ENCODE measurements around the gene KCNG1.
"Not testable (repeated sequence)": the region's sequence is repeated elsewhere in the genome, so short reads cannot be mapped to it uniquely, and the experiment has no call there.

The KCNG1 gene

GRCh38 chr20:50987493-50988210 is 35.3 kb downstream of the KCNG1 start:
- DNase-seq, result peak in 50 of 58 donors; percentile 7 to 83 (median 44)

- DNase-seq, result no peak
Observed at GRCh38 chr20:50983321-50983720, 39.6 kb downstream of the KCNG1 start.

DNA sequence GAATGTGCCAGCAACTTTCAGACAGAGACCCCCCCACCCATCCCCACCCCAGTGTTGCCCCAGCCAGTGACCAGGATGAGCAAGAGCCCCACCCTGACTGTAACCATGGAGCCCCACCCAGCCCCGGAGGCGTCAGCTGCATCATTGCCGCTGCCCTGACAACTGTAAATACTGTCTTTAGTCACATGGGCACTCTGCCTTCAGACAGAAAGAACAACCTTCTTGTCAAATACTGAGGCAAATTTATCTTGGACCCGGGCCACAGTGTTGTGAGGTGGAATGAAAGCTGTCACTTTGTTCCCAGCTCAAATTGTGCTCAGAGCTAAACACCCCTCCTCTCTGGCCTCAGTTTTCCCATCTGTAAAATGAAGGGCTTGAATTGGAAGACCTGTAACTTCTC is 40.5 kb downstream of the KCNG1 start:
- DNase-seq, result no peak

- no peak for DNase-seq
Observed at GRCh38 chr20:50981714-50982048, 41.2 kb downstream of the KCNG1 start.

DNA sequence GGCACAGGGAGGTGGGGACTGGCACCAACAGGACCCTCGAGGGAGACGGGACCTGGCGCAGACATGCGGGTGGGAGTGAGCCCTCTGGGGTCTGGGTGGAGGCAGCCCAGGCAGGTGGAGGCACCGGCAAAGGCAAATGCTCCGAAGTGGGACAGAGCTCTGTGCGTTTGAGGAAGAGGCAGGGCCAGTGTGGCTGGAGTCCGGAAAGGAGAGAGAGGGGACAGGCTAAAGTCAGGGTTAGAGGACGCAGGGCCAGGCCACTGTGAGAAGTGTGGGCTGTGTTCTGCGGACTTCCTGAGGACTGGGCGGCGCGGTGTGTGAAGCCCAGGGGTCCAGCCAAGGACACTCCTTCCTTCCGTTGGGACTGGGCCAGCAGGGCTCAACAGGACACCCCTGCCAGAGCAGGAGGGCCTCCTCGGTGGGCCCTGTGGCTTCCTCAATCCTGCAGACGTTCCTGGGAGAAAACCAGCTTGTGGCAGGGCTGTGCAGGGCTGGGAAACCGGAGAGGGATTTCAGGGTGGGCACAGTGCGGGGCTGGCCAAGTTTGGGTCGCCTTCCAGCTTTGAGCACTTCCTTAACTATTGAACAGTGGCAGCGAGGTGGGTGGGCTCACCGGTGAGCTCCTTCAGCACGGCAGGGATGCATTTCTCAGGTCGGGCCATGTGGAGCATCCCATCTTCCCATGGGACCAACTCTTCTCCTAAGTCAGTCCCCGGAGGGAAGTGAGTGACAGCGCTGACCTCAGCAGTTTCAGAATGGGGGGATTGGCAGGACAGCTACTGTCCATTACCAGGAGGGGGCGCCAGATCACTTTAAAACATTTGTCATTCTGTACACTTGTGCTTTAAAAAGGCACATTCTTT is 41.8 kb downstream of the KCNG1 start:
- DNase-seq, result peak in 31 of 58 donors; percentile 4 to 61 (median 17)

DNA sequence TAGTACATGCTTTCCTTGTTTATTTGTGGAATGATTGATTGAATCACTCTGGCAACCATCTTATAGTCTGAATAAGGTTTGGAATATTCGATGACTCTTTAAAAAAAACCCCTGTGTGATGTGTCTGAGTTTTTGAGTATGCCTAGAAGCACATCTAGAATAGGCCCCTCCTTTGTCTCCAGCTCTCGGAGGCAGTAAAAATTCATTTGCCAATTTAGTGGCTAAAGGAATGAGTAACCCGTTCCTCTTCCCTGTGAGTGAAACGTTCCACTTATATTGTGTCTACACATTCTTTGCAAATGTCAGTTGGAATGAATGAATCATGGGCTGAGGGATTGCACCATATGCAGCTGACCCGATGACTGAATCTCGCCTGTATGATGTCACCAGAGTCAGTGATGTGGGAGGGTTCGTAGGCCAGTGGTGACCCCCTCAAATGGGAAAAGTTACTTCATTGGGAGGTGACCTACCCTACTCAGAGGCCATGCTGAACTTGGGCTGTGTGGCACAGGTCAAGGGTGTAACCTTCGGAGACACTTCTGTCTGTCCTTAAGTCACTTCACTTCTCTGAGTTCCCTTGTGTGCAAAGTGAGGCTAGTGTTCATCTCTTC is 42.7 kb downstream of the KCNG1 start:
- DNase-seq, result no peak

DNA sequence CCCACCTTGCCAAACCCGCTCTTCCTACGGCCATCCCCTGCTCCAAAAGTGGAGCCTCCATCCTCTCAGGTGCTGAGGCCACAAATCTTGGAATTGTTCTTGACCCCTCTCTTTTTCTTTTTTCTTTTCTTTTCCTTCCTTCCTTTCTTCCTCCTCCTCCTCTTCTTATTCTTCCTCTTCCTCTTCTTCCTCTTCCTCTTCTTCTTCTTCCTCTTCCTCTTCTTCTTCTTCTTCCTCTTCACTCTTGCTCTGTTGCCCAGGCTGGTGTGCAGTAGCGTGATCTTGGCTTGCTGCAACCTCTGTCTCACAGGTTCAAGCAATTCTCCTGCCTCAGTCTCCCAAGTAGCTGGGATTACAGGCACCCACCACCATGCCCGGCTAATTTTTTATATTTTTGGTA is 44.4 kb downstream of the KCNG1 start:
- DNase-seq, result not testable (repeated sequence)

DNA sequence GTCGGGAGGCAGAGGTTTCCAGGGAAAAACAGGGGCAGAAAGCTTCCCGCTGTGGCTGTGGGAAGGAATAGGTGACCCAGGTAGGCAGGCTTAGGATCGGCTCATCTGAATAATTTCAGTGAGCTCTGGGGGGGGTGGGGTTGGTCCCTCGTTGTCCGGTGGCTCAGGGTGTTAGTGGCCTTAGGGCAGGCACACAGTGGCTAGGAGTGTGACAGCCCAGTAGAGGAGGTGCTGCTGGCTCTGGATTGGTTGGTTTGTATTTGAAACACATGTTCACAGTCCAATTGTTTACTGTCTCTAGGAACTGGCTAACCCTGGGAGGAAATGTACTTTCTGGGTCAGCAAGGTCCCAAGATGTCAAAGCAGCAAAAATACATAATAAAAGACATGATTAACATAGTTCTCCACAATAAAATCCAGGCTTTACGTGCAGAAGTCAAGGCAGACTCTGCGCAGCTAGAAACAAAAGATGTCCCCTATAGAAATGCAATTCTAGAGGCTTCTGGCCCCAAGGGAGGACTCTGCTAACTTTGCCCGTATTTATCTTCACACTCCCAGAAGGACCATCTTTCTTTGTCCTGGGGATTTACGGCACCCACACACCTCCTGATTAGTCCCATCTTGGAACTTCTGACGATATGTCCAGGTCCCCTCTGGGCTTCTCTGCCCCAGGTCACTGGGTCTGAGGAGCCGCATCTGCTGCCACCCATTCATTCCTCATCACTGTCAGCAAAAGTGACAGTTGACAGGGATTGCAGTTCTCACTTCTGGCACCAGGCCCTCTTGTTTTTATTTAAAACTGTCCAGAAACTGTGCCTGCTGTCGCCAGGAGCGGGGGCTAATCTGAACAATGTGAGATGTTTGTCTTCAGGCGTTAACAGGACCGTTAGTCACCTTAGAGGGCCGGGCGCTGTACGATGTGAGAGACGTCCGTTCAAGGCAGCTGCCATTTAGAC is 45.6 kb downstream of the KCNG1 start:
- no peak for DNase-seq

DNA sequence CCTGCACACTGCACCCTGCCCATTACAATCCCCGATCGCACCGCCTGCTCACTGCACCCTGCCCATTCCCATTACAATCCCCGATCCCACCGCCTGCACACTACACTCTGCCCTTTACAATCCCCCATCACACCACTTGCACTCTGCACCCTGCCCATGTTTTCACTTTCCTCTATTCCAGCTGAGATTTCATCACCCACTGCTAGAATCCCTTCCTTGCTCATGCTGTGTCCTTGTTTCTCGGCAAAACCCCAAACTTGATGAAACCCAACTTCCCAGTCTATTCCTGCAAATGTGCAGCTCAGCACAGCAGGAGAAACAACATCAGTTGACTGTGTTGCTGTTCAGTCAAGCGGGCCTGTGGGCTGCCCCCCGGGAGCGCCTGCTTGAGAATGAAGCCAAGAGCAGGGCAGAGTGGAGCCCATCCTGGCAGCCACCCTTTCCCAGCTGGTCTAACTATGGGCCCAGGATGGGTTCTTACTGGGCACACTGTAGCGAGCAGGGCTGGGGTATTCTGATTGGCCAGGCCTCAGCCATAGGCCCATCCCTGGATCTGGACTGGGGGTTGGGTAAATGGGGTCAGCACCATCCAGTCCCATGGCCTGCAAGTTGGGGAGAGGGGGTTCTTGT is 47.1 kb downstream of the KCNG1 start:
- no peak for DNase-seq

DNA sequence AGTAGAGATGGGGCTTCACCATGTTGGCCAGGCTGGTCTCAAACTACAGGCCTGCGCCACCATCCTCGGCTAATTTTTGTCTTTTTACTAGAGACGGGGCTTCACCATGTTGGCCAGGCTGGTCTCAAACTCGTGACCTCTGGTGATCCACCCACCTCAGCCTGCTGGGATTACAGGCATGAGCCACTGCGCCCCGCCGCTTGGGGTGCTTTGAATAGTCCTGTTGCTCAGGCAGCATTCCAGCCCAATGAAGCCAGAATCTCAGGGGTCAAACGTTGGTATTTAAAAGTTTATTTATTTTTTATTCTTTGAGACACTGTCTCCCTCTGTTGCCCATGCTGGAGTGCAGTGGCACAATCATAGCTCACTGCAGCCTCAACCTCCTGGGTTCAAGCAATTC is 53.0 kb downstream of the KCNG1 start:
- DNase-seq, result no peak

DNA sequence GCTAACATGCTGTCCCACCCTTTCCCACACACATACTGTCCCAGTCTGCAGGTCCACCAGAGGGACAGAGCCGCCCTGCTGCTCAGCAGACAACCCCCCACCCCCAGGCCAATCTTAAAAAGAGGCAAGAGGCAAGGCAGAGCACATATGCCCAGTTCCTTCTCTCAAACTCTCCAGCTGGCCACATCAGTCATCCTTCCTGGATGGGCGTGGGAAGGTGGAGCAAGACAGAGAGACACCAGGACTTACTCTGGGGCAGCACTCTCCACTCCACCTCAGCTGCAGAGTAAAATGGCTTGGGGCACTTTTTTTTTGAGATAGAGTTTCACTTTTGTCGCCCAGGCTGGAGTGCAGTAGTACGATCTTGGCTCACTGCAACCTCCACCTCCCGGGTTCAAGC is 53.5 kb downstream of the KCNG1 start:
- no peak for DNase-seq

GRCh38 chr20:50968289-50968688 is 54.6 kb downstream of the KCNG1 start:
- no peak for DNase-seq

GRCh38 chr20:50967586-50967985 is 55.3 kb downstream of the KCNG1 start:
- no peak for DNase-seq

- DNase-seq, result no peak
Observed at GRCh38 chr20:50959543-50960126, 63.3 kb downstream of the KCNG1 start.

- DNase-seq, result peak in 56 of 58 donors; percentile 53 to 95 (median 83)
Observed at GRCh38 chr20:50958615-50959542, 64.0 kb downstream of the KCNG1 start, which contains the start of gene MOCS3. Gene MOCS3 (plus strand): TSS chr20:50958818. CDS start chr20:50958843, 25 bp downstream.

DNA sequence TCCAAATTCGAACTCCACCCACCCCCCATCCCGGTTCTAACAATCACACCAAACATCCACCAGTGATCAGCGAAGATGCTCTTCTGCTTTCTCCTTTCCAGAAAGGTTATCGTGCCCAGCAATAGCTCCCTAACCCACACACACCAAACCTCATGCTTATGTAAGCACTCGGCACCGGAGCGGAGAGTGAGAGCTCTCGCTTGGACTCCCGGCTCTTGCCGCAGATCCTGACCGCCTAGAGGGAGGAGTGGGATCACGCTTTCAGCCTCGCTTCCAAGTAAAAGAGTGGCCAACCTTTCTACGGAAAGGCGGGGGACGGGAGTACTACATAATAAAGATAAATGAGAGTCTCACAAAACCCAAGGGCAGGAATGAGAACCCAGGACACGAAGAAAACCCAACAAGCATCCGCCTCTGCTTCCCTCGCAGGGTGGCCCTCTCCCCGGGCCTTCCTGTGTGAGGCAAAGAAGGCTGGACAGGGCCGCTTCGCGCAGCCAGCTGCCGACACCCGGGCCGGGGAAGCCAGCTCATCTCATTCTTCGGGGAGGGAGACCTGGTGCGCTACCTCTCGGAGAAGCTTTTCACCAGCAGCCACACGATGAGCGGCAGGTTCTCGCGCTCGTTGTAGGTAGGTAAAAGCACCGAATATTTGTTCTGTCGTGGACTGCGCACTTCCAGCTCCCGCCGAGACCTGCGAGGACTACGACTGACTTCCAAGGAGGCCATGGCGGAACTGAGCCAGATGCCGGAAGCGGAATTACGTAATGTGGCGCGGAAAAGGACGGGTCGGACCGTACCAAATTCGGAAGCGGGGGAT is 64.9 kb downstream of the KCNG1 start, which contains the start of gene DPM1:
Gene DPM1, minus strand, starts transcription at position 735 of the 817 bp plus-strand sequence. Its CDS starts 9 bp downstream, at position 726.
- peak in 57 of 58 donors; percentile 24 to 95 (median 83) for DNase-seq

- no peak for DNase-seq
Observed at GRCh38 chr20:50957276-50957675, 65.6 kb downstream of the KCNG1 start.

GRCh38 chr20:50953821-50954220 is 69.1 kb downstream of the KCNG1 start:
- no peak for DNase-seq

Data from anterior cingulate cortex (tissue), 58 donors.